ENCODE results near the gene PPP1R12B.
"Not testable (repeated sequence)": the region's sequence is repeated elsewhere in the genome, so short reads cannot be mapped to it uniquely, and the experiment has no call there.

Gene PPP1R12B

GRCh38 chr1:202398439-202398838, 49.9 kb downstream of the PPP1R12B start:
- DNase-seq = peak in 5 of 56 donors; percentile 25 to 38 (median 30)

- DNase-seq = not testable (repeated sequence)
Measured at GRCh38 chr1:202401771-202402170, 53.3 kb downstream of the PPP1R12B start.

GRCh38 chr1:202403381-202403780, 54.9 kb downstream of the PPP1R12B start:
- DNase-seq = peak in 3 of 56 donors; percentile 11 to 36 (median 19)

DNA sequence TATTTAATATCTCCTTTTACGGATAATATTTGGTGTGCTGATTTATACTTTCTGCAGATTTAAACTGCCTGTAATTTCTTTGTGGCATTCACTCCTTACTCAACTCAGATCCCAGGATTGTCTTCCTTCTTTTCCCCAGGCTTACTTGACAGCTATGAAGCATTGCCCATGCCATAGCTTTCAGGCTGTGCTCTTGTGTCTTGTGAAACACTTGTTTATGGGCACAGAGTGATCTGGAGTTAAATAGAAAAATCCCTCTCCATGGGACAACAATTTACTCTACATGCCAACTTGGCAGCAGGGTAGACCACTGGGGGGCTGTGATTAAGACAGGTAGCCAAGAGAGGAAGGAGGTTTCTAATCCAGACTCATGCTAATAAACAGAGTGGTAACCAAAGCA, 57.4 kb downstream of the PPP1R12B start:
- no peak for DNase-seq

- DNase-seq = not testable (repeated sequence)
Measured at GRCh38 chr1:202406896-202407295, 58.4 kb downstream of the PPP1R12B start.

DNA sequence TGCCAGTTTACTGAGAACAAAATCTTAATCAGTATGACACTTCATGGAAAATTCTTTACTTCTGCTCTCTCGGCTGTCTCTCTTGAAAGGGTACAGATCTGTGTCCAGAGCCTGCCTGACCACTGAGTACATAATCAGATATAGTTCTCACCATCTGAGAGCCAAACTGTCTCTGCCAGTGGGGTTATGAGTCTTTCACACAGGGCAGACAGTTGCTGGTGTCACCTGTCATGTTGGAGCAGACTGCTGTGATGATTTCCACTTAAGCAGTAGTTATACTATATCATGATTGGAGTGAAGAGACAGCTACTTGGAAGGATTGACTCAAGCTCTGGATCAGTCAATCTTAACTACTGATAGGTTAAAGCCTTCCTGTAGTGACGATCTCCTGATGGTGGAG, 58.9 kb downstream of the PPP1R12B start:
- not testable (repeated sequence) for DNase-seq

DNA sequence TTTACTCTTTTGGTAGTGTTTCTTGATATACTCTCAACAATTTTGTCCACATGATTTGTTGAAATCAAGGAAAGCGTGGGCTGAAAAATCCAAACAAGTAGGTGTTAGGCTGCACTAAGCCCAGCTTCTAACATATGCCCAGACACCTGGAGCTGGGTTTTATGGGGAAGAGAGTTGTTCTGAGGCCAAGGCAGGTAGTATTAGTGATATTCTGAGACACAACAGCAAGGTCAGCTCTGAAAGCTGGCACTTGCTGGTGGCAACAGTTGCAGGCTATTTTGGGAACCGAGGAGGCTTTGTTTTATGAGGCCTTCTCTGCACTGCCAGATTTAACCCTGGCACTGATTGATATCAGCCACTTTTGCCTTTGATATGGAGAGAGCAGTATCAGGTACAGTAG, 61.8 kb downstream of the PPP1R12B start:
- peak in 8 of 56 donors; percentile 13 to 38 (median 24) for DNase-seq

GRCh38 chr1:202410854-202411357, 62.4 kb downstream of the PPP1R12B start:
- DNase-seq = peak in 1 of 56 donors; percentile 14

GRCh38 chr1:202411422-202411821, 62.9 kb downstream of the PPP1R12B start:
- no peak for DNase-seq

DNA sequence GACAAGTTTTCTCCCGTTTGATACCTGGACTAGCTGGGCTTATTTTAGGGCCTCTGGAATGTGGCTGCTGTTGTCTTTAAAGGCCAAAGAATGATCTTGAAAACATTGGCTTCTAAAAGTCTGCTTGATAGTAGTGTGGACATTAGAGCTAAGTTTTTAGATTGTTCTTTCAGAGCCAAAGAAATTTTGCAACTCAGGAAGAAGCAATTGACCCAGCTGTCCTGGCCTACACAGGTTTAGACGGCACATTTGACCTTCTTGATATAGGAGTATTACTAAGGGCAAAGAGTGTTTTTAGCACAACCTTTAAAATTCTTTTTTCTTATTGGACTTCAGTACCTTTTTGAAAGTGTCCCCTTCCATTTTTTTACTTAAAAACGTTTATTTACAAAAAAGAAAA, 63.9 kb downstream of the PPP1R12B start:
- DNase-seq = not testable (repeated sequence)

- peak in 7 of 56 donors; percentile 18 to 56 (median 28) for DNase-seq
Measured at GRCh38 chr1:202416641-202417040, 68.1 kb downstream of the PPP1R12B start.

DNA sequence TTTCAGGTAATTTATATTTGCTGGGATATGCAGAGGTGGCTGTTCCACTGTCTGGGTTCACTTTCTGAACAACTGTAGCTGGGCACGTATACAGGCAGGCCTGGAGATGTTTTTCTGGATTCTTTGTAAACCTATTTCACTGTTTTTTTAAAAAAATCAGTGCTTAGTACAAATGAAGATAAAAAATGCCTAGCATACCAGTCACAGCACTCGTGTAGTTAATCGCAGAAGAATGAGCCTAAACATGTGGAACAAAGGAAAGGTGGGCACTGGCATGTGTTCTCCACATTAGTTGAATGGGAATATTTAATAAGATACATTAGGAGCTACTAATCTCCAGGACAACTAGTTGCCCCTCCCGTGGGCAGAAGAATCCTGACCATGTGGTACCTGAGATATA, 68.6 kb downstream of the PPP1R12B start:
- DNase-seq = not testable (repeated sequence)

DNA sequence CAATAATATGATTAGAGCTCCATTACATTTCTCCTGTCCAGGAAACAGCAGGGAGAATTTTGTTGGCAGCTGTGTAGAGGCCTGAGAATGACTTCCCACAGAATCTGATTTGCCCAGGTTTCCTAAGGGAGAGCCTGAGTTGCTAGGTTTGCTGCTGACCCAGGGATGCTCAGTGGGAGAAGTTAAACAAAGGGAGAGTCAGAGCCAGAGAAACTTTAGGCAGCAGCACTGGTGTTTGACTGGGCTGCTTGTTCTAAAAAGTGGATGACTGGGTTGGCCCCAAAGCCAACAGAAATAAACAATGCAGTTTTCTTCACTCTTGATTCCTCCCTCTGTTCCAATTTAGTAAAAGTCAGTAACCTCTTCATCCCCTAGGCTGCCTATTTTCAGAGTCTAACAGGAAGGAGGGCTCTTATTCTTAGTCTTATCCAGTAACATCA, 69.3 kb downstream of the PPP1R12B start:
- peak in 11 of 56 donors; percentile 17 to 67 (median 28) for DNase-seq

GRCh38 chr1:202419731-202420130, 71.2 kb downstream of the PPP1R12B start:
- DNase-seq = not testable (repeated sequence)

DNA sequence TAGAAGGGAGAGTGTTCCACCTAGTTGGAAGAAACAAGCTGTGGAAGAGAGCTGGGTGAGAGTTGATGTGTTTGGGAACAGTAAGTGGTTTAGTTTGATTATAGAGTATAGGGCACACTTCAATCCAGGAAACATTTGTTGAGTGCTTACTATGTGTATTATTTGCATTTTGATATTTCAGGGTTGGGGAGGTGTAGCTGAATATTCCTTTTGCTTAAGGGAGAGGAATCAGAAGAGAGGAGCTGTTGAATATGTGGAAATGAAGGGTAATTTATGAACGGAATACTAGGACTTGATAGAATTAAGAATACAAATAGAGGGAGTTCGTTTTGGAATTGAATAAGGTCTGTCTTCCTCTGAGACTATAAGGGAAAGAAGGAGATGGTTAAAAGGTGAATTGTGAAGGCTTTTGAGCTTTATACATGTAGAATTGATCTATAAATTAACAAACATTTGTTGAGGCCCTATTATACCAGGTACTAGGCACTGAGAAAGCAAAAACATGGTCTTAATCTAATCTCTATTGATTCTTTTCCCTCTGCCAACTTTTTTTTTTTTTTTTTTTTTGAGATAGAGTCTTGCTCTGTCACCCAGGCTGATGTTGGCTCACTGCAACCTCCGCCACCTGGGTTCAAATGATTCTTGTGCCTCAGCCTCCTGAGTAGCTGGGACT, 72.1 kb downstream of the PPP1R12B start:
- not testable (repeated sequence) for DNase-seq

DNA sequence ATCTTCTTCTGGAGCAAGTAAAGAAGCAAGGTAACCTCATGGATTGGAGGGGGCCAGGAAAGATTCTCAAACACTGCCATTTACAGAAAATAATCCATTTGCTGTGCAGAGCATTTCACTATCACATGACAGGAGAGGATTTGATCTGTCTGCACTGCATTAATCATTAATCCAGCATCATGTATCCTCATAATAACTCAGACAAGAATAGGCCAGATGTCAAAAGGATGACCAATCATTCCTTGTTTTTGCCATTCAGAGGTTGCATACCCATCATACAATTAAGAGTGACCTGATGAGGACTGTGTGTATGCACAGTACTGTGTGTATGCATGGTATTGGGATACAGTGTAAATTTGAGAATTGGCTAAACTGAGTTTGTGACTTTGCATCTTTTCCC, 74.2 kb downstream of the PPP1R12B start:
- DNase-seq = not testable (repeated sequence)

GRCh38 chr1:202424260-202424659, 75.8 kb downstream of the PPP1R12B start:
- DNase-seq = not testable (repeated sequence)

DNA sequence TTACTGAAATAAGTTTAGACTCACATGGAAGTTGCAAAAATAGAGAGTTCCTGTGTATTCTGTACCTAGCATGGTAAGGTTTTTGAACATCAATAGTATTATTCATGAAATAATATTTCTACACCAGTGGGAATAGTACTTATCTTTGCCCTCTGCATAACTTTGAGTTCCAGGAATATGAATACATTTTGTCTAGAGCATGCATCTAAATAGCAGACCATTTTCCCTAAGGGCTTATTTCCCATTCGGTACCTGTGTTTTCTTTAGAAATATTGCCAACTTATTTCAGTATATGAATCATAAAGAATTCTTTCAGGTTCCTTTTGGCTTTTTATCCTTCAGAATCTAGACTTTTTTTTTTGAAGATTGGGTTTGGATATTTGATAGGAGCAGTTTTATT, 81.6 kb downstream of the PPP1R12B start:
- DNase-seq = not testable (repeated sequence)

DNA sequence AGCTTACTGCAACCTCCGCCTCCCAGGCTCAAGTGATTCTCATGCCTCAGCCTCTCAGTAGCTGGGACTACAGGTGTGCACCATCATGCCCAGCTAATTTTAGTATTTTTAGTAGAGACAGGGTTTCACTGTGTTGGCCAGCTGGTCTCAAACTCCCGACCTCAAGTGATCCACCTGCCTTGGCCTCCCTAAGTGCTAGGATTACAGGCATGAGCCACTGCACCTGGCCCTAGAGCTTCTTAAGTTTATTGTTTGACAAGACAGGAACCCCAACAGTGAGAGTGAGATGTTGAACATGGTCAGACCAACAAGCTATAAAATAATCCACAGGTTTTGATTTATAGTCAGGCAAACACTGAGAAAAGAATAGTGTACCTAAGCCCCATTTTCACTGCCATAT, 83.8 kb downstream of the PPP1R12B start:
- DNase-seq = not testable (repeated sequence)

GRCh38 chr1:202433155-202434043, 84.9 kb downstream of the PPP1R12B start:
- DNase-seq = no peak

DNA sequence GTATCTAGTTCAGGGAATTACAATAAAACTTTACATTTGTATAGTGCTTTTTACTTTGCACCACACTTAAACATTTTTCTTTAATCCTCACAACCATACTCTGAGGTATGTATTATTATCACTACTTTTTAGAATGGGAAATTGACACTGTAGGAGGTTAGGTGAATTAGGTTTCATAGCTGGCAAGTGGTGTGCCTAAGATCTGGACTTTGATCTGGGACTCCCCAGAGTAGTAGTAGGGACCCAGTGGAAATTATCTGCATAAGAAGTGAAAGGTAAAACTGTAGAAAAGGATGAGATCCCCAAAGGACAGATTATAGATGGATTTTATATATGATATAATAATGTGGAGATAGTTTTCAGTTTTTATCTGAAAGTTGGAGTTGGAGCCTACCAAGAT, 85.6 kb downstream of the PPP1R12B start:
- DNase-seq = no peak

Measured in amygdala (tissue), 56 donors.